ENCODE measurements around the gene CATSPER1. TPM values are rescaled to one million over a fixed set of nuclear protein-coding genes. Genes with fewer than 3 reads are reported as not detected.
A peak's percentile ranks its signal among the peaks of the same experiment; 100 is the strongest.

CATSPER1 gene
- total RNA-seq, 1 donor from 2014 or later, result 0.29 TPM

GRCh38 chr11:66050581-66051231, 24.4 kb upstream of the CATSPER1 start:
- H3K4me3 ChIP-seq (ENCODE audit: low read depth, low read length), result no peak overlapping the region
- H3K27me3 ChIP-seq (ENCODE audit: control insufficient read depth, insufficient read depth, low read length), result no peaks in the 10 kb centered on the region
- no peak for DNase-seq (ENCODE audit: low read depth)
- no peak for TF ChIP-seq CTCF (IDR thresholded peaks at IDR 0.05; ENCODE audit: insufficient read depth, low read length, poor library complexity, severe bottlenecking)
- peaks cover 1% of the 10 kb centered on the region for H3K36me3 ChIP-seq (ENCODE audit: control insufficient read depth, insufficient read depth, low read length)

GRCh38 chr11:66048547-66049323, 22.5 kb upstream of the CATSPER1 start, which contains the start of gene GAL3ST3:
TSS of gene GAL3ST3 (minus strand) at chr11:66049161. CDS start at chr11:66045415, 3,746 bp downstream.
- Histone ChIP-seq H3K4me3 (ENCODE audit: low read depth, low read length) (peak within 1 kb of the TSS; percentile 33), H3K27me3 (ENCODE audit: control insufficient read depth, insufficient read depth, low read length) (no peaks in the 10 kb centered on the region), H3K36me3 (ENCODE audit: control insufficient read depth, insufficient read depth, low read length) (no peaks in the 10 kb centered on the region)
- no peak for DNase-seq (ENCODE audit: low read depth)
- TF ChIP-seq CTCF (IDR thresholded peaks at IDR 0.05; ENCODE audit: insufficient read depth, low read length, poor library complexity, severe bottlenecking), result no peak

GRCh38 chr11:66047541-66048365, 21.5 kb upstream of the CATSPER1 start:
- no peak for TF ChIP-seq CTCF (IDR thresholded peaks at IDR 0.05; ENCODE audit: insufficient read depth, low read length, poor library complexity, severe bottlenecking)
- H3K36me3 ChIP-seq (ENCODE audit: control insufficient read depth, insufficient read depth, low read length), result no peaks in the 10 kb centered on the region
- no peak overlapping the region for H3K4me3 ChIP-seq (ENCODE audit: low read depth, low read length)
- H3K27me3 ChIP-seq (ENCODE audit: control insufficient read depth, insufficient read depth, low read length), result no peaks in the 10 kb centered on the region
- no peak for DNase-seq (ENCODE audit: low read depth)

- no peak for TF ChIP-seq CTCF (IDR thresholded peaks at IDR 0.05; ENCODE audit: insufficient read depth, low read length, poor library complexity, severe bottlenecking)
- H3K4me3 ChIP-seq (ENCODE audit: low read depth, low read length), result no peak overlapping the region
- no peak for DNase-seq (ENCODE audit: low read depth)
- no peaks in the 10 kb centered on the region for H3K36me3 ChIP-seq (ENCODE audit: control insufficient read depth, insufficient read depth, low read length)
- H3K27me3 ChIP-seq (ENCODE audit: control insufficient read depth, insufficient read depth, low read length), result no peaks in the 10 kb centered on the region
These were observed 20.6 kb upstream of the CATSPER1 start for GRCh38 chr11:66046901-66047300.

- no peak overlapping the region for H3K4me3 ChIP-seq (ENCODE audit: low read depth, low read length)
- TF ChIP-seq CTCF (IDR thresholded peaks at IDR 0.05; ENCODE audit: insufficient read depth, low read length, poor library complexity, severe bottlenecking), result peak; percentile 95
- H3K27me3 ChIP-seq (ENCODE audit: control insufficient read depth, insufficient read depth, low read length), result no peaks in the 10 kb centered on the region
- no peaks in the 10 kb centered on the region for H3K36me3 ChIP-seq (ENCODE audit: control insufficient read depth, insufficient read depth, low read length)
- no peak for DNase-seq (ENCODE audit: low read depth)
These were observed 18.9 kb upstream of the CATSPER1 start for GRCh38 chr11:66045177-66045639.

Data from kidney epithelial cell (primary cell).